Inferior parietal cortex (tissue), 1 donor: ENCODE measurements around the gene UBE2J2.
A peak's percentile ranks its signal among the peaks of the same experiment; 100 is the strongest.

Experiments used
- DNase-seq: peaks from one replicate; pipeline ENCODE4 v3.0.0-alpha.2; 2016; ENCODE audit errors: extremely low spot score

Gene UBE2J2

GRCh38 chr1:1226566-1227362 lies 46.9 kb downstream of the UBE2J2 start:
- no peak for DNase-seq

- no peak for DNase-seq
These were observed 47.7 kb downstream of the UBE2J2 start for GRCh38 chr1:1225913-1226312.

- DNase-seq, result no peak
These were observed 48.3 kb downstream of the UBE2J2 start for GRCh38 chr1:1225238-1225845.

- no peak for DNase-seq
These were observed 49.8 kb downstream of the UBE2J2 start for GRCh38 chr1:1223891-1224290.

- DNase-seq, result no peak
These were observed 50.3 kb downstream of the UBE2J2 start for GRCh38 chr1:1223321-1223720.

GRCh38 chr1:1222575-1223225 lies 51.0 kb downstream of the UBE2J2 start:
- no peak for DNase-seq

GRCh38 chr1:1221887-1222574 lies 51.6 kb downstream of the UBE2J2 start:
- DNase-seq, result no peak

GRCh38 chr1:1220197-1220596 lies 53.5 kb downstream of the UBE2J2 start:
- DNase-seq, result no peak

- DNase-seq, result no peak
These were observed 54.3 kb downstream of the UBE2J2 start for GRCh38 chr1:1219341-1219740.

- no peak for DNase-seq
These were observed 55.0 kb downstream of the UBE2J2 start for GRCh38 chr1:1218524-1219200.

GRCh38 chr1:1217621-1218523 lies 55.8 kb downstream of the UBE2J2 start:
- peak; percentile 13 for DNase-seq

- no peak for DNase-seq
These were observed 56.7 kb downstream of the UBE2J2 start for GRCh38 chr1:1216770-1217620.

- no peak for DNase-seq
These were observed 57.6 kb downstream of the UBE2J2 start for GRCh38 chr1:1215881-1216605.

GRCh38 chr1:1215080-1215676 lies 58.5 kb downstream of the UBE2J2 start:
- no peak for DNase-seq

- no peak for DNase-seq
These were observed 60.0 kb downstream of the UBE2J2 start, which contains the start of gene TNFRSF4 for GRCh38 chr1:1213345-1214265. Gene TNFRSF4, minus strand, starts transcription at chr1:1214153. Its CDS starts 26 bp downstream, at chr1:1214127.

GRCh38 chr1:1212780-1213344 lies 60.8 kb downstream of the UBE2J2 start:
- no peak for DNase-seq
